Testis (tissue), 2 donors: ENCODE data around the gene BICD2.
A peak's percentile ranks its signal among the peaks of the same experiment; 100 is the strongest.

Experiments
- POLR2A ChIP-seq: fragments of 450-650 bp; IDR thresholded peaks from one replicate; pipeline ENCODE4 v1.6.1; 2017; ENCODE audit warnings: antibody characterized with exemption, mild to moderate bottlenecking, moderate library complexity
- TF ChIP-seq, protein P1 (sequence below), 3 experiments: fragments of 450-650 bp in 2 of 3; fragments of 200-600 bp in 1 of 3; sonication (generic) in 1 of 3; IDR thresholded peaks; one replicate each; pipeline ENCODE4 v1.5.1; 2016 to 2019; ENCODE audit warnings: antibody characterized with exemption in 3 of 3, mild to moderate bottlenecking in 2 of 3, moderate library complexity in 1 of 3

DNA sequence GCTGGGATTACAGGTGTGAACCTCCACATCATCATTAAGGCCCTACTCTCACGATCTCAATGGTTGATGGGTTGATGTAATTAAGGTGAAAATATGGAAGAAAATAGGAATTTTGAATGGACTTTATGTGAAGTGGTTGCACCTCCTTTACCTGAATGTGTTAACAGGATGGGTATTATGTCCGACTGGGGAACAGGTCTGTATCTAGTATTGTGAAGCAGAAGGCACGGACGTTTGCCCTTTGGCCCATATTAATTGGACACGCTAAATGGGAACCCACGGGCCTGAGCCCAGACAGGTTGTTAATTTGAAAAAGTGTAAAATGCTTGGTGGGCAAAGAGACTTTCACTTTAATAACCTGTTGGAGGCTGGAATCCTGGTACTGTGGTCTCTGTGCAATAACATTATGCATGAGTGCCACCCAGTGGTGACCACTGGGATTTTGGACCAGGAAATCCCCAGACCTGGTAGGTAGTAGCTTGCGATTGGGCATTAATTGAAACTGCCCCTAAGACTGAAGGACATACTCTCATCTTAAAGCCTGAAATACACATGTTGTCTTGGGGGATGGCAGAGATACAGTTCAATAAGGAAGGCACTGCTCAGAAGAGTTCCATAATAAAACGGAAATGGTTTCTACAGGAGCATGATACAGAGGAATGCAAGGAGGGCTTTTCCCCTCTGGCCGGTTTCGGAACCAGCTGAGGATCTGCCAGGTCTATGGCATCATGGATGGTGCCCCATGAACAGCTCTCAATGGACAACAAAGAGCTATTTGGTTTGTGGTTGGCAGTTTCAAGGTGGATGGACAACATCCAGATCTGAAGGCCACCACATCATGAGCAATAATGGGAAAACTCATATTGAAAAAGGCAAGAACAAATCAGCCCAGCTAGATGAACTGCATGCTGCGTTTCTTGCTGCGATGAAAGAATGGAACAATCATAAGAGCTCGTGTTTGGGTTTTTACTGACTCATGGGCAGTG lies 26.2 kb upstream of the BICD2 start:
- TF ChIP-seq, protein P1, sequence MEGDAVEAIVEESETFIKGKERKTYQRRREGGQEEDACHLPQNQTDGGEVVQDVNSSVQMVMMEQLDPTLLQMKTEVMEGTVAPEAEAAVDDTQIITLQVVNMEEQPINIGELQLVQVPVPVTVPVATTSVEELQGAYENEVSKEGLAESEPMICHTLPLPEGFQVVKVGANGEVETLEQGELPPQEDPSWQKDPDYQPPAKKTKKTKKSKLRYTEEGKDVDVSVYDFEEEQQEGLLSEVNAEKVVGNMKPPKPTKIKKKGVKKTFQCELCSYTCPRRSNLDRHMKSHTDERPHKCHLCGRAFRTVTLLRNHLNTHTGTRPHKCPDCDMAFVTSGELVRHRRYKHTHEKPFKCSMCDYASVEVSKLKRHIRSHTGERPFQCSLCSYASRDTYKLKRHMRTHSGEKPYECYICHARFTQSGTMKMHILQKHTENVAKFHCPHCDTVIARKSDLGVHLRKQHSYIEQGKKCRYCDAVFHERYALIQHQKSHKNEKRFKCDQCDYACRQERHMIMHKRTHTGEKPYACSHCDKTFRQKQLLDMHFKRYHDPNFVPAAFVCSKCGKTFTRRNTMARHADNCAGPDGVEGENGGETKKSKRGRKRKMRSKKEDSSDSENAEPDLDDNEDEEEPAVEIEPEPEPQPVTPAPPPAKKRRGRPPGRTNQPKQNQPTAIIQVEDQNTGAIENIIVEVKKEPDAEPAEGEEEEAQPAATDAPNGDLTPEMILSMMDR (IDR thresholded peaks at IDR 0.05), result peak; percentile 77 to 82 (median 79)
- TF ChIP-seq POLR2A, result no peak
